Effector memory CD4-positive, alpha-beta T cell (primary cell): ENCODE measurements around the gene ANGPT4.

Experiments
- DNase-seq, 3 donors: peaks; one replicate each; pipeline ENCODE4 v3.0.0-alpha.2; 2020
- H3K27ac ChIP-seq: 2 replicates; pipeline ENCODE4 v1.7.0; 2013; ENCODE audit warnings: mild to moderate bottlenecking, low read length, moderate library complexity; ENCODE audit not compliant: insufficient read depth, poor library complexity, severe bottlenecking
- H3K27me3 ChIP-seq: replicated peaks from 2 replicates; pipeline ENCODE4 v1.7.0; 2013; ENCODE audit warnings: mild to moderate bottlenecking, low read length; ENCODE audit not compliant: insufficient read depth, control insufficient read depth, poor library complexity, severe bottlenecking
- H3K36me3 ChIP-seq: 2 replicates; pipeline ENCODE4 v1.7.0; 2013; ENCODE audit warnings: mild to moderate bottlenecking, low read length, moderate library complexity; ENCODE audit not compliant: control insufficient read depth, insufficient read depth
- H3K4me1 ChIP-seq: 2 replicates; pipeline ENCODE4 v1.7.0; 2013; ENCODE audit warnings: low read length, mild to moderate bottlenecking; ENCODE audit not compliant: control insufficient read depth, insufficient read depth, poor library complexity, severe bottlenecking
- H3K4me3 ChIP-seq: 2 replicates; pipeline ENCODE4 v1.7.0; 2013; ENCODE audit warnings: low read length, low read depth, mild to moderate bottlenecking; ENCODE audit not compliant: insufficient read depth, poor library complexity, severe bottlenecking
- H3K9me3 ChIP-seq: 2 replicates; pipeline ENCODE4 v1.7.0; 2013; ENCODE audit warnings: mild to moderate bottlenecking, low read length, moderate library complexity; ENCODE audit not compliant: control insufficient read depth

Gene ANGPT4

GRCh38 chr20:891058-891705, 25.0 kb downstream of the ANGPT4 start:
- no peaks in the 10 kb centered on the region for H3K27me3 ChIP-seq
- H3K4me1 ChIP-seq = no peaks in the 10 kb centered on the region
- H3K27ac ChIP-seq = no peak overlapping the region
- no peak overlapping the region for H3K4me3 ChIP-seq
- H3K36me3 ChIP-seq = no peaks in the 10 kb centered on the region
- no peak for DNase-seq
- no peaks in the 10 kb centered on the region for H3K9me3 ChIP-seq

DNA sequence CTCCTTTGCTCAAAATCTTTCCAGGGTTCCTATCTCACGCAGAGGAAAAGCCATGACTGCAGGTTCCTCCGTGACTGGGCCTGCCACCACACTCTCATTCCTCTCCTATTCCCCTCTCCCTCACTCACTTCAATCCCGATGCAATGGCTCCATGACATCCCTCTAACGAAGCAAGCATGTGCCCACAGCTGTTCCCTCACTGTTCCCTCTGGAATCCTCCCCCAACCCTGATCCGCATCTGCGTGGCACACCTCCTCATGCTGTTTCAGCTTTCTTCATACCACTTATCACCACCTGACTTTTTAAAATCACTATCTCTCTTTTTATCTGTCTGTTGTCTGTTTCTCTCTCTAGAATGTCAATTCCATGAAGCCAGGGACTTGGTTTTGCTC, 25.5 kb downstream of the ANGPT4 start:
- no peak for DNase-seq
- Histone ChIP-seq H3K9me3 (no peaks in the 10 kb centered on the region), H3K27me3 (no peaks in the 10 kb centered on the region)

DNA sequence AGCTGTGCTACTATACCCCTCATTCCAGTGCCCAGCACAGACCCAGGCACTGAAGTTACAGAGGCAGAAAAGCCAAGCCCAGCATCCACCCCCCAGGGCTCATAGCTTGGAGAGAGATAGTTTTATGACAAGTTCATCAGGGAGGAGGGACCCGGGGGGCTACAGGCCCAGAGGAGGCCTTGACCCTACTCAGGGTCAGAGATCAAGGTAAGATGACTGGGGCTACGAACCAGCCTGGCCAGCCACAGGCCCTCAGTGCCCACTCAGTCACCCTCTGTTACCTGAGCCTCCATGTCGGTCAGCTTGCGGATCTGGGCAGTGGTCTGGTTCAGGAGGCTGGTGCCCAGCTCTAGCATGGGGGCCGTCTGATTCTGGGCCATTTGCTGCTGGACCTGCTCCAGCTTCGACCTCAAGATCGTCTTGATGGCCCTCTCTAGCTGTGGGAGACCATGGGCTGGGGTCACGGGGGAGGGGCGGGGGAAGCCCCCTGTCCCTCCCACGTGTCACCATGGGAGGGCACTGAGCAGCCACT, 26.1 kb downstream of the ANGPT4 start:
- Histone ChIP-seq H3K27me3 (no peaks in the 10 kb centered on the region), H3K4me1 (no peaks in the 10 kb centered on the region), H3K27ac (no peak overlapping the region), H3K4me3 (no peak overlapping the region), H3K9me3 (no peaks in the 10 kb centered on the region), H3K36me3 (no peaks in the 10 kb centered on the region)
- DNase-seq = no peak

More for the DNA sequence above, 25.5 kb downstream of the ANGPT4 start:
- no peak overlapping the region for H3K4me3 ChIP-seq
- no peaks in the 10 kb centered on the region for H3K36me3 ChIP-seq
- H3K4me1 ChIP-seq = no peaks in the 10 kb centered on the region
- no peak overlapping the region for H3K27ac ChIP-seq

DNA sequence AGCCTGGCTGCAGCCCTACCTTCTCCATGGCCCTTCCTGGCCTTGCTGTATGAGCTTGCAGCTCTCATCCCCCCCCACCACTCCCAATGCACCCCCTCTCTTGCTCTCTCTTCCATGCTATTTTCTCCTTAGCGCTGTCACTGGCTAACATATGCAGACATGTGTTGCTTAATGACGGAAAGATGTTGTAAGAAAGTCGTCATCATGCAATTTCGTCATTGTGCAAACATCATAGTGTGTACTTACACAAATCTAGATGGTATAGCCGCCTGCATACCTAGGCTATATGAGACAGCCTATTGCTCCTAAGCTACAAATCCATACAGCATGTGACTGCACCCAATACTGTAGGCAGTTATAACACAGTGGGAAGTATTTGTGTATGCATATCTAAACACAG, 27.0 kb downstream of the ANGPT4 start:
- H3K4me1 ChIP-seq = no peaks in the 10 kb centered on the region
- H3K36me3 ChIP-seq = no peaks in the 10 kb centered on the region
- H3K27ac ChIP-seq = no peak overlapping the region
- H3K27me3 ChIP-seq = peaks cover 3% of the 10 kb centered on the region
- no peak overlapping the region for H3K4me3 ChIP-seq
- no peak for DNase-seq
- H3K9me3 ChIP-seq = no peaks in the 10 kb centered on the region

GRCh38 chr20:888057-888456, 28.1 kb downstream of the ANGPT4 start:
- Histone ChIP-seq H3K27ac (no peak overlapping the region), H3K27me3 (peaks cover 3% of the 10 kb centered on the region), H3K9me3 (no peaks in the 10 kb centered on the region), H3K4me1 (no peaks in the 10 kb centered on the region), H3K4me3 (no peak overlapping the region), H3K36me3 (no peaks in the 10 kb centered on the region)
- DNase-seq = no peak

DNA sequence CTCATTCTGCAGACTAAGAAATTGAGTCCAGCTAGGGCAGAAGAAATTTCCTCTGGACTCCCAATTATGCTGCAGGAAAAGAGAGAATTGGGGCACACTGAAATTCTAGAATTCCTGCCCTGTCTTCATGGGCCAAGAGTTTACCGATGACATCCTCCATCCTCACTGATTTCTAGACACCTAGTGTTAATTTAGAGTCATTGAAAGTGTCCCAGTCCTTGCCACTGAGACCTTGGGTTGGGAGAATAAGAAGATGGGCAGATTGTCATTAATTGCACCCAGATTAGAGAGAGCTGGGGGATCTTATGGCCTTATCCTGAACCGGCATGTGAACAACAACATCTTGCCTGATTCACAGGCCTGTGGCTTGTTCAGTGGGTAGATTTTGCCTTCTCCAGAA, 29.0 kb downstream of the ANGPT4 start:
- H3K27ac ChIP-seq = no peak overlapping the region
- H3K4me1 ChIP-seq = no peaks in the 10 kb centered on the region
- H3K4me3 ChIP-seq = no peak overlapping the region
- H3K27me3 ChIP-seq = peaks cover 3% of the 10 kb centered on the region
- no peaks in the 10 kb centered on the region for H3K36me3 ChIP-seq
- no peaks in the 10 kb centered on the region for H3K9me3 ChIP-seq
- DNase-seq = no peak

DNA sequence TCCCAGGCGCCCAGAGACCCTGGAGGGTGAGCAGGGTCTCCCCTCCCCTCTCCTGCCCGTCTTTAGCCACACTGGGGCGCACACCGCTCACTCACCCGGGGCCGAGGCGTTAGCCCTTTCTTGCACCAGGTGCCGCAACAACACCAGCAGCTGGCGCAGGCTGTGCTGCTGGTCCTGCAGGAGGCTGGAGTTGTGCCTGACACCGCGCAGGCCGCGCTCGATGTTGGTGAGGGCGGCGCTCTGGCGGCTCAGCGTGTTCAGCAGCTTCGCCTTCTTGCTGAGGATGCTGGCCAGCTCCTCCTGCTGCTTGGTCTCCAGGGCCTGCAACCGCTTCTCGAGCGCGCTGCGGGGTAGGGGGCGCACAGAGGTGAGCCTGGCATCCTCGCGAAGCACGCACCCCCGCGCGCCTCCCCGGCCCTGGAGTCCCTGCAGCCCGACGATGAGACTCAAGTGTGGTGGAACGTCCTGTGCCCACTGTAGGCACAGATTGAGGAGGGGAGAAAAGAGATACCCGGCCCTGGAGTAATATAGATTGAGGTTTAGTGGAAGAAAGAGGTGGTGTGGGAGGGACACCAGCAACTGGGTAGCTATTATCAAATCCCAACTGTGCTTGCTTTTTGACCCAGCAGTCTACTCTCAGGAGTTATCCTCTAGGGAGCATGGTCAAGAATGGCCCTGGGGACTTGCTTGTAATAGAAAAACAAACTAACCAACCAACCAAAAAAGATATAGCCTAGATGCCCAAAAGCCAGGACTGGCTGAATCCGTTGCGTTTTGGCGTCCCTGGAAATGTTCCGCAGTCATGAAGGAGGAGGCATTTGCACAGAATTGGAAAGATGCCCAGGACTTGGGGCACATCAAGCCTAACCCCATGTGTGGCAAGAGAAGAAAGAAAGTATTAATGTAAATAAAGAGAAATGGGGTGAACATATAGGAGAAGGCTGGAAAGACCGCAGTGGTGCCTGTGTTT, 30.9 kb downstream of the ANGPT4 start:
- H3K4me1 ChIP-seq = peaks cover 6% of the 10 kb centered on the region
- H3K36me3 ChIP-seq = no peaks in the 10 kb centered on the region
- H3K27me3 ChIP-seq = peaks cover 3% of the 10 kb centered on the region
- H3K9me3 ChIP-seq = no peaks in the 10 kb centered on the region
- no peak for DNase-seq
- H3K4me3 ChIP-seq = no peak overlapping the region
- no peak overlapping the region for H3K27ac ChIP-seq

DNA sequence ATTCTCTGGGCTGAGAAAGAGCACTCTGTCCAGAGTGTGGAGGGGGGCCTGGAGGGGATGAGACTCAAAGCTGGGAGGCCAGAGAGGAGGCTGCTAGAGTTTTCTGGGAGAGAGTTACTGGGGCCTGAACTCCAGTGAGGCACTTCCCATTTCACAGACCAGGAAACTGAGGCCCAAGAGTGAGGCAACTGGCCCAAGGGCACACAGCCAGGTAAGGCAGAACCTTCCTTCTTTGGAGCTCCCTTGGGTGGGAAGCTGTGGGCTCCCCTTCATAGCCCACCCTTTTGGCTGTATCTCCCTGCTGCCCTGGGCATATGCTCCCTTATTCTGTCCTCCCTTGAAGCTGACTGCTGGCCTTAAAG, 34.4 kb downstream of the ANGPT4 start:
- DNase-seq = no peak
- H3K27me3 ChIP-seq = peaks cover 3% of the 10 kb centered on the region
- H3K27ac ChIP-seq = no peak overlapping the region
- H3K4me3 ChIP-seq = no peak overlapping the region
- peaks cover 6% of the 10 kb centered on the region for H3K4me1 ChIP-seq
- H3K36me3 ChIP-seq = no peaks in the 10 kb centered on the region
- no peaks in the 10 kb centered on the region for H3K9me3 ChIP-seq

DNA sequence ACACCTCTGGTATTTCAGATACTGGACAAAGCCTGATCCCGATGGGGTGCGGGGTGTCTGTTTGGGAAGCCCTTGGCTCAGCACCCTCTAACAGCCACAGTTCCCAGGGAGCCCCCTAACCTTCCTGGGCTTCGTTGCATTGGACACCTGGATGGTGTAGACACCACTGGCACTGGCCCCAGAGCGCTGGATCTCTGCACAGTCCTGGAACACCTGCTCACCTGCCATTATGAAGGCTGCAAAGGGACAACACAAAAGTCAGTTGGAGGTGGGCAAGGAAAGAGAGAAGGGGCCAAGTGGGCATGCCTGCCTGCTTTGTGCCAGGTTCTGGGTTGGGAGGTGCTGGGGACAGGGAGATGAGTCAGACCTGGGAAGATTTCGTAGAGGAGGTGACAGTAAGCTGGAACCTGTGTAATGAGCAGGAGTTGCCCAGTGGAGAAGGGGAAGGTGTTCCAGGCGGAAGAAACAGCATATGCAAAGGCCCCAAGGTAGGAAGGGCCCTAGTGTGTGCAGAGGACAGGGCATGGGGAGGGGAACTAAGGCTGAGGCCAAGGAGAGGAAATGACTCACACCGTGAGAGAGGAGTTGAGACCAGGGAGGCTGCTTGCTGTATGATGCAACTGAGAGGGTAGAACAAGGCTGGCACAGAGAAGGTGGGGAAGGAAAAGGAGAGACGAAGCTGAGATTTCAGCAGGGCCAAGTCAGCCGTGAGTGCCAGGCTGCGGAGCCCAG, 34.9 kb downstream of the ANGPT4 start:
- H3K27ac ChIP-seq = no peak overlapping the region
- no peak for DNase-seq

More for the DNA sequence above, 34.9 kb downstream of the ANGPT4 start:
- Histone ChIP-seq H3K9me3 (no peaks in the 10 kb centered on the region), H3K36me3 (no peaks in the 10 kb centered on the region), H3K4me1 (peaks cover 6% of the 10 kb centered on the region), H3K27me3 (peaks cover 3% of the 10 kb centered on the region), H3K4me3 (no peak overlapping the region)
